G401 (cell line): Measurements from ENCODE around the gene TMEM106B. TPM values are rescaled to one million over a fixed set of nuclear protein-coding genes. Genes with fewer than 3 reads are reported as not detected.

Experiments
- DNase-seq: peaks from one replicate; pipeline ENCODE4 v3.0.0-alpha.2; 2015; ENCODE audit warnings: low spot score
- in situ Hi-C: cut with HindIII; loops from 2 replicates; pipeline ENCODE4 v1.10.0; 2016; ENCODE audit warnings: low sequenced_read_pairs, mixed read lengths
- total RNA-seq: library from RNA; depleted of rRNA; stranded (reverse); fragments of >200 nt; shearing (Covaris generic); gene quantifications from 2 replicates; pipeline ENCODE4 v1.2.3, GENCODE V29; 2014; rRNA removed

TMEM106B gene
- total RNA-seq, 1 experiment from 2014 or later: 40.0 TPM

DNA sequence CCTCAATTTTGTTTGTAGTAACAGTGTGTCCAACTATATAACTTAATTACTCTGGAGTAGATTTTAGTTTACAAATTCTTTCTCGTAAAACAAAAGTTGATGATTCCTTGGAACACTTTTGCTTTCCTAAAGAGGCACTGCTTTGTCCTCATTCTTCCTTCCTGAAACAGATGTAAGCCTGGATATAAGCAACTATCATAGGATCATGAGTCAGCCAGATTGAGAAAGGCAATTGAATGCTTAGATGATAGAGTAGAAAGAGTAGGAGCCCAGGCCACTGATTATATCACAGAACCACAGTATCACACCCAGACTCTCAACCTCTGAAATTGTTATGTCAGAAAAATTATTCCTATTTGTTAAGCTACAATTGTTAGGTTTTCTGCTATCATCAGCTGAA lies 69.9 kb downstream of the TMEM106B start:
- in situ Hi-C loops: no loop called here
- DNase-seq: no peak

- no peak for DNase-seq
- in situ Hi-C loops: no loop called here
Measured at GRCh38 chr7:12287901-12288300, 76.8 kb downstream of the TMEM106B start.

GRCh38 chr7:12289996-12290395 lies 78.9 kb downstream of the TMEM106B start:
- DNase-seq: no peak
- in situ Hi-C loops: no loop called here

DNA sequence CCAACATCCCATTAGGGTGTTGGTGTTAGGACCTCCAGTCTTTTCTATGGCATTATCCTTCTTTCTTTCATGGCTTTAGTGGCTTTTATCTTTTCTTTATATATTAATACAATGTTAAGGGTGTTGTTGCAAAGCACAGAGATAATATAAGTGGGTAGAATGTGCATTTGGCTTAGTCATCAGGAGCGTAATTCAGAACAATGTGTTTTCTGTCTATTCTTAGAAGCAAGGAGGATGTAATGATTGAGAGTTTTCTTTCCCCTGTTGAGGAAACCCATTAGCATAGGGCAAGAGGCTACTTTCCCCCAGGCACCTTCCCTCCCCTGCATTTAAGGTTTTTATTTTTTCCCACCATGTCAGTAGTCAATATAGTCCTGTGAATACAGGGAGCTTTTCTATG lies 79.7 kb downstream of the TMEM106B start:
- no peak for DNase-seq
- in situ Hi-C loops: no loop called here

DNA sequence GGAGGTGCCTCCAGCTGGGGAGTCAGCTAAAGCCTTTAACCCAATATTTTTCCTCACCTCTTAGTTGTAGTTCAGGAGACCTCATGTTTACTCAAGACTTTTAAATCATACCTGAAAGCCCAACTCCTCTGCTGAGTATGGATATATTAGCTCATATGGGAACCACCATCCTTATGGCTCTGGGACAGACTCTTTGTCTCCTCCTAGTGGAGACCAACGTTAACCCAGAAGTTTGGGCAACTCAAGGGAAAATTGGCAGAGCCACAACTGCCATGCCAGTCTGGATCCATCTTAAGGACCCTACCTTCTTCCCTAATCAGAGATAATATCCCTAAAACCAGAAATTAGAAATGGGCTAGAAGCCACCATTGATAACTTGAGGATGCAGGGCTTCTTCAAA lies 80.8 kb downstream of the TMEM106B start:
- in situ Hi-C loops: no loop called here
- DNase-seq: no peak

Other genes with a start within 250 kb of the TMEM106B start
- gene VWDE, start 192.6 kb downstream of the TMEM106B start, total RNA-seq: 0.37 TPM in 1 of 2 replicates, not detected in the other